ENCODE data around the gene ETS1.

The ETS1 gene, protein sequence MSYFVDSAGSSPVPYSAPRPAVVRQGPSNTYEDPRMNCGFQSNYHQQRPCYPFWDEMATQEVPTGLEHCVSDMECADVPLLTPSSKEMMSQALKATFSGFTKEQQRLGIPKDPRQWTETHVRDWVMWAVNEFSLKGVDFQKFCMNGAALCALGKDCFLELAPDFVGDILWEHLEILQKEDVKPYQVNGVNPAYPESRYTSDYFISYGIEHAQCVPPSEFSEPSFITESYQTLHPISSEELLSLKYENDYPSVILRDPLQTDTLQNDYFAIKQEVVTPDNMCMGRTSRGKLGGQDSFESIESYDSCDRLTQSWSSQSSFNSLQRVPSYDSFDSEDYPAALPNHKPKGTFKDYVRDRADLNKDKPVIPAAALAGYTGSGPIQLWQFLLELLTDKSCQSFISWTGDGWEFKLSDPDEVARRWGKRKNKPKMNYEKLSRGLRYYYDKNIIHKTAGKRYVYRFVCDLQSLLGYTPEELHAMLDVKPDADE

DNA sequence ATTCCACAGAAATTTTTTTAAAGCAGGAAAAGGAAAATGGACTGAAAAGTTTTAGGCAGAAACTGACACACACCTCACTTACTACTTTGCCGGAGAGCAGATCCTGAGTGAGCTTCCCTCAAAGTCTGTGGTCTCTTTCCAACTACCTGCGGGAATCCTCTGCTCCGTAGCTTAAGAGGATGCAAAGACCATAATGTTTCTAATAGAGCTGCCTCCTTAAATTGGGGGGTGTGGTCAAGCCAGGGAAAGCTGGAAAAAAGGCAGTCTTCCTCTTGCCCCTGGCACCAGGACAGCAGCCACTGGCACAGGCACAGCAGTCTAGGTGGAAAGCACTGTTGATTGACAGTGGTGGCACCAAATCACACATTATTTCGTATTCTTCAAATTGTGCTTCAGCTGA lies at the start of gene ETS1:
Gene ETS1, minus strand, starts transcription at position 144 of the 400 bp plus-strand sequence. CDS start 14,428 bp downstream, outside the sequence.
- DNase-seq (ENCODE audit: insufficient read length, low spot score) (no peak), FAIRE-seq (no peak)
- TF ChIP-seq, protein P1, sequence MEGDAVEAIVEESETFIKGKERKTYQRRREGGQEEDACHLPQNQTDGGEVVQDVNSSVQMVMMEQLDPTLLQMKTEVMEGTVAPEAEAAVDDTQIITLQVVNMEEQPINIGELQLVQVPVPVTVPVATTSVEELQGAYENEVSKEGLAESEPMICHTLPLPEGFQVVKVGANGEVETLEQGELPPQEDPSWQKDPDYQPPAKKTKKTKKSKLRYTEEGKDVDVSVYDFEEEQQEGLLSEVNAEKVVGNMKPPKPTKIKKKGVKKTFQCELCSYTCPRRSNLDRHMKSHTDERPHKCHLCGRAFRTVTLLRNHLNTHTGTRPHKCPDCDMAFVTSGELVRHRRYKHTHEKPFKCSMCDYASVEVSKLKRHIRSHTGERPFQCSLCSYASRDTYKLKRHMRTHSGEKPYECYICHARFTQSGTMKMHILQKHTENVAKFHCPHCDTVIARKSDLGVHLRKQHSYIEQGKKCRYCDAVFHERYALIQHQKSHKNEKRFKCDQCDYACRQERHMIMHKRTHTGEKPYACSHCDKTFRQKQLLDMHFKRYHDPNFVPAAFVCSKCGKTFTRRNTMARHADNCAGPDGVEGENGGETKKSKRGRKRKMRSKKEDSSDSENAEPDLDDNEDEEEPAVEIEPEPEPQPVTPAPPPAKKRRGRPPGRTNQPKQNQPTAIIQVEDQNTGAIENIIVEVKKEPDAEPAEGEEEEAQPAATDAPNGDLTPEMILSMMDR (IDR thresholded peaks at IDR 0.05; ENCODE audit: insufficient read depth, missing control alignments), result no peak

DNA sequence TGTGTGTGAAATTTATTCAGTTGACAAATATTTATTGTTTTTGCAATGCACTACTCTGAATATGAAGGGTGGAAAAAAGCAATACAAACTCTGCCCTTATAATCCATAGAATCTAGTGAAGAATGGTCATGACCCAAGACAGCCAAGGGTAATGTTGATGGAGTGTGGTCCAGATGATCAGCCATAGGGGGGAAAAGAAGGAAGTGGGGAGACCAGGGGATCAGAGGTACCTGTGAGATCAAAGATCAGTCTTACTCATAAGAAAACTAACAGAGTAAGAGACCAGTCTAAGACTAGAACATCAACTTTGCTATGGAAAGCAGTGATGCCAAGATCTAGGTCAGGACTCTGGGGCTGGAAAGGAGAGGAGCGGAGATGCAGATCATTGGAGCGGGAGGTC lies 47.0 kb upstream of the ETS1 start:
- TF ChIP-seq, protein P1 (IDR thresholded peaks at IDR 0.05; ENCODE audit: insufficient read depth, missing control alignments), result no peak
- FAIRE-seq, result no peak
- DNase-seq (ENCODE audit: insufficient read length, low spot score), result no peak

DNA sequence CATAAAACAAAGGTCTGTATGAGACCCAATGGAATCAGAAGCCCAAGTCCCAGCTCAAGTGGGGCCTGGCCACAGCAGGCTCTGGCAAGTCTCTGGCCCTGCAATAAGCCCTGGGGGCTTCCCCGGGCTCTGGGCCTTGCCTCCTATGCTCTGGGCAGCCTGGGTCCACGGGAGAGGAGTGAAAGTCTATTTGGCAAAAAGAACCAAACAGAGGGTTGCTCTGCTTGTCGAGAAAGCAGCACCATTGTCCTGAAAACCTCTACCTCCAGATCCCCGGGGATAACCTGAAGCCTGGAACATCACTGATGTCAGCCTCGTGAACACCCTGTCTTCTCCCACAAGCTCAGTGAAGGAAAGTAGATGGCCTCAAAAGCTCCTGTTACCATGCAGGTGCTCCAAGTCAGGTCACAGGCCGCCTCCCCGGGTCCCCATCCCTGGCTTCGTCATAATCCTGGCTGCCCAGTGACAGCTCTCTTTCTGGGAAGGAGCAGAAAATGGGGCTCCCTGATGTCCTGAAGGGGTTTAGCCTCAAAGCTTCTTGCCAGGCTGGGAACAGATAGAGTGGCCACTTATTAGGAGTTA lies 46.1 kb upstream of the ETS1 start:
- no peak for DNase-seq (ENCODE audit: insufficient read length, low spot score)
- TF ChIP-seq, protein P1 (IDR thresholded peaks at IDR 0.05; ENCODE audit: insufficient read depth, missing control alignments), result no peak
- FAIRE-seq, result no peak

DNA sequence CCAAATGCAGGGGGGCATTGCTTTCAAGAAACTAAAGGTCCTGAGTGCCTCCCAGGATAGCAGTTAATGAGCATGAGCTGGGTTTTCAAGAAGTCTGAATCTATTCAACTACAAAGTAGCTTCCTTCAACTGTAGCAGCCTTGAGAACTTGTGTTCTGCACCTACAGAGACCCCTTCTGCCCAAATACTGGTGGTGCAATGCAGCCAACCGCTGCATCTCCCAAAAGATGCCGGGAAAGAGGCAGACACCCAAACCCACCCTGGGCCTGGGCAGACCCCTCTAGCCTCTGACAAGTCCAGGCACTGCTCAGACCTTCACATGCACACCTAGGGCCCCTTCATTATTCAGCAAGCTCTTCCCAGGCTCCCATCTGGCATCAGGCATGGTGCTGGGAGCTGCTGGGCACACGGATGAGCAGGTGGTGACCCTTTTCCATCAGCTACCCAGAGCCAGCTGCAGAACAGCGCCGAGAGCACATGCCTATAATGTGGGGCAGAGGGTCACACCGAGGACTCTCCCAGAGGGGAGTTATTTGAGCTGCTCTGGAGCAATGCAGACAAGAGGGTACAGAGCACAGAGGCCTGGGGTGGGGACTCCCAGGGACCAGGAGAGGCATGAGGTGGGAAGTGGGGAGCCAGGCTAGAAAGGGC lies 44.9 kb upstream of the ETS1 start:
- FAIRE-seq (no peak), DNase-seq (ENCODE audit: insufficient read length, low spot score) (no peak)
- TF ChIP-seq, protein P1 (IDR thresholded peaks at IDR 0.05; ENCODE audit: insufficient read depth, missing control alignments), result peak; percentile 6

DNA sequence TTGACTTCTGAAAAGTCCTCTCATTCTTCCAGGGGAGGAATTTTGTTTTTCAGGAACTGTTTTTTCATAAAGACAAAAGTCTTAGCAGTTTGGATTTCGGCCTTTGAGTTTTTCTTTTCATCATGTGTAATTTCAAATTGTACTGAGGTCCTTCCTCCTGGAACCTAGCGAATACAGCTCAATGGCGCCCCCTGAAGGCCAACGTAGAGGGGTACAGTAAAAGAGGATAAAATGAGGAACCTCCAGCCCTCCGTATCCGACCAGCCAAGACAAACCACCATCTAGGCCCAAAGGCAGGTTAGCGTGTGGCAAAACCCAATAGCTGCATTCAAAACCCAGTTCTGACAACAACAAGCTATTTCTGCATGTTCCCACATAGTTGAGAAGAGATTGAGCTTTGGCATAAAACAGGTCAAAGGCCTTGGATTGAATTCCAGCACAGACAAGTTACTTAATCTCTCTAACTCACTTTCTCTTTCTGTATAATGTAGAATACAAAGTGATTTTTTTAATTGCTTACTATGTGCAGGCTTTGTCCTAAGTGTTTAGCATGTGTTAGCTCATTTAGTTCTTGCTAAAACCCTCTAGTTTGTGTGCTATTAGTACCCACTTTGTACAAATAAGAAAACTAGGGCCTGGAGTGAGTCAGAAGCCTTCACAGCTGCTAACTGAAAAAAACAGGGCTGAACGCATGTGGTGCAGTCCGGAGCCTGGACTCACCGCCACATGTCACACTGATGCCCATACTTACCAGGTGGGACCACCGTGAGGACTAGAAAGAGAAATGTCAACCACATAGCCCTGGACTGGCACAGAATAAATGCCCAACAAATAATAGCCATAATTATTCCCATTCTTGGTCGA lies 43.2 kb upstream of the ETS1 start:
- TF ChIP-seq, protein P1 (IDR thresholded peaks at IDR 0.05; ENCODE audit: insufficient read depth, missing control alignments), result peak; percentile 78
- DNase-seq (ENCODE audit: insufficient read length, low spot score), result no peak
- FAIRE-seq, result no peak

DNA sequence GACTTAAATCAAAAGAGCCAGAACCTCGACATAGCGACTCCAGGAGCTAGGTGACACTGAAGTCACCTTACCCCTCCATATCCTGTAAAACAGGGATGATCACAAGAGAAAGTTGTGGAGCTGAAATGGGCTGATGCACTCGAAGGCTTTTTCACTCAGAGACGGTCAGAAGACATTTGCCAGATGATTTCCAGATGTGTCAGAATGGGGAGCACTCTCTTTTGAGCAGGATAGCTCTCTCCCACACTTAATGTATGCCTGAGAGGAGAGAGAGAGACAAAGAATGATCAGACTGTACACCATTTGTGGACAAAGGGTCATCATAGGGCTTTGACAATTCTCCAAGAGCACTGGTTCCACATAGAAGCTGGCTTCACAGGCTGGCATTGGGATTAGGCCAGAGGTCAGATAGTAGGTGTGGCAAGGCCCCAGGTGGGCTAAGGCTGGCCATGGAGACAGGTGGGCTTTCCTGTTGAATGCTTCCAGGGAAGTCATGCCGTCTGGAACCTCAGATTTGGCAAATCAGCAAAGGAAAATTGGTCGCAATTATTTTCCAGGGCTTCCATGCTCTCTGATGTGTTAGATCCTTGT lies 42.3 kb upstream of the ETS1 start:
- FAIRE-seq (no peak), DNase-seq (ENCODE audit: insufficient read length, low spot score) (no peak)
- TF ChIP-seq, protein P1 (IDR thresholded peaks at IDR 0.05; ENCODE audit: insufficient read depth, missing control alignments), result no peak
